Measurements from ENCODE around the gene UPK1B.

DNA sequence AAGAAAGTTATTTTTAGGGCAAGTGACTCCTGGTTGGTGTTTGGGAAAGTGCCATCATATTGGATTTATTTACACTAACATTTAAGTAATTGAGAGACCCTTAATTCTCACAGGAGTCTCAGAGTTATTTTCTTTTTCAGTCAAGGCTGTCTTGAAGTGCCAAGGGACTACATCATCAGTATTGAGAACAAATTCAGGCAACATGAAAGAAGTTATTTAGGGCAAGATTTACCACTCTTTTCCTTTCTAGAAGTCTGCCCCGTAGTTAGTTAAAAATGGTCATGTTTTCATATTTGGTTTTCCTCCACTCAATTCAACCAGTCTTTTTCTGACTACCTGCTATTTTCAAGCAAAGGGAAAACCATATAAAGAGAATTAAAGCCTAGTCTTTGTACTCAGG, 61.2 kb downstream of the UPK1B start:
- TF ChIP-seq SP1 (IDR thresholded peaks at IDR 0.05) = no peak
- TF ChIP-seq, protein P1, sequence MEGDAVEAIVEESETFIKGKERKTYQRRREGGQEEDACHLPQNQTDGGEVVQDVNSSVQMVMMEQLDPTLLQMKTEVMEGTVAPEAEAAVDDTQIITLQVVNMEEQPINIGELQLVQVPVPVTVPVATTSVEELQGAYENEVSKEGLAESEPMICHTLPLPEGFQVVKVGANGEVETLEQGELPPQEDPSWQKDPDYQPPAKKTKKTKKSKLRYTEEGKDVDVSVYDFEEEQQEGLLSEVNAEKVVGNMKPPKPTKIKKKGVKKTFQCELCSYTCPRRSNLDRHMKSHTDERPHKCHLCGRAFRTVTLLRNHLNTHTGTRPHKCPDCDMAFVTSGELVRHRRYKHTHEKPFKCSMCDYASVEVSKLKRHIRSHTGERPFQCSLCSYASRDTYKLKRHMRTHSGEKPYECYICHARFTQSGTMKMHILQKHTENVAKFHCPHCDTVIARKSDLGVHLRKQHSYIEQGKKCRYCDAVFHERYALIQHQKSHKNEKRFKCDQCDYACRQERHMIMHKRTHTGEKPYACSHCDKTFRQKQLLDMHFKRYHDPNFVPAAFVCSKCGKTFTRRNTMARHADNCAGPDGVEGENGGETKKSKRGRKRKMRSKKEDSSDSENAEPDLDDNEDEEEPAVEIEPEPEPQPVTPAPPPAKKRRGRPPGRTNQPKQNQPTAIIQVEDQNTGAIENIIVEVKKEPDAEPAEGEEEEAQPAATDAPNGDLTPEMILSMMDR (IDR thresholded peaks at IDR 0.05; ENCODE audit: low read depth, low read length, missing input control) = no peak
- TF ChIP-seq, protein P2, sequence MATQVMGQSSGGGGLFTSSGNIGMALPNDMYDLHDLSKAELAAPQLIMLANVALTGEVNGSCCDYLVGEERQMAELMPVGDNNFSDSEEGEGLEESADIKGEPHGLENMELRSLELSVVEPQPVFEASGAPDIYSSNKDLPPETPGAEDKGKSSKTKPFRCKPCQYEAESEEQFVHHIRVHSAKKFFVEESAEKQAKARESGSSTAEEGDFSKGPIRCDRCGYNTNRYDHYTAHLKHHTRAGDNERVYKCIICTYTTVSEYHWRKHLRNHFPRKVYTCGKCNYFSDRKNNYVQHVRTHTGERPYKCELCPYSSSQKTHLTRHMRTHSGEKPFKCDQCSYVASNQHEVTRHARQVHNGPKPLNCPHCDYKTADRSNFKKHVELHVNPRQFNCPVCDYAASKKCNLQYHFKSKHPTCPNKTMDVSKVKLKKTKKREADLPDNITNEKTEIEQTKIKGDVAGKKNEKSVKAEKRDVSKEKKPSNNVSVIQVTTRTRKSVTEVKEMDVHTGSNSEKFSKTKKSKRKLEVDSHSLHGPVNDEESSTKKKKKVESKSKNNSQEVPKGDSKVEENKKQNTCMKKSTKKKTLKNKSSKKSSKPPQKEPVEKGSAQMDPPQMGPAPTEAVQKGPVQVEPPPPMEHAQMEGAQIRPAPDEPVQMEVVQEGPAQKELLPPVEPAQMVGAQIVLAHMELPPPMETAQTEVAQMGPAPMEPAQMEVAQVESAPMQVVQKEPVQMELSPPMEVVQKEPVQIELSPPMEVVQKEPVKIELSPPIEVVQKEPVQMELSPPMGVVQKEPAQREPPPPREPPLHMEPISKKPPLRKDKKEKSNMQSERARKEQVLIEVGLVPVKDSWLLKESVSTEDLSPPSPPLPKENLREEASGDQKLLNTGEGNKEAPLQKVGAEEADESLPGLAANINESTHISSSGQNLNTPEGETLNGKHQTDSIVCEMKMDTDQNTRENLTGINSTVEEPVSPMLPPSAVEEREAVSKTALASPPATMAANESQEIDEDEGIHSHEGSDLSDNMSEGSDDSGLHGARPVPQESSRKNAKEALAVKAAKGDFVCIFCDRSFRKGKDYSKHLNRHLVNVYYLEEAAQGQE (IDR thresholded peaks at IDR 0.05) = no peak
- TF ChIP-seq TAF1 (conservative IDR thresholded peaks at IDR 0.05) = no peak
- TF ChIP-seq NR2F2 (IDR thresholded peaks at IDR 0.05) = no peak
- no peak for TF ChIP-seq YY1 (IDR thresholded peaks at IDR 0.05)
- TF ChIP-seq, protein P3, sequence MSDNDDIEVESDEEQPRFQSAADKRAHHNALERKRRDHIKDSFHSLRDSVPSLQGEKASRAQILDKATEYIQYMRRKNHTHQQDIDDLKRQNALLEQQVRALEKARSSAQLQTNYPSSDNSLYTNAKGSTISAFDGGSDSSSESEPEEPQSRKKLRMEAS (IDR thresholded peaks at IDR 0.05) = no peak
- TF ChIP-seq, protein P4, sequence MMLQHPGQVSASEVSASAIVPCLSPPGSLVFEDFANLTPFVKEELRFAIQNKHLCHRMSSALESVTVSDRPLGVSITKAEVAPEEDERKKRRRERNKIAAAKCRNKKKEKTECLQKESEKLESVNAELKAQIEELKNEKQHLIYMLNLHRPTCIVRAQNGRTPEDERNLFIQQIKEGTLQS (IDR thresholded peaks at IDR 0.05) = no peak
